ENCODE results near the gene TMEM248.
"Not testable (repeated sequence)": the region's sequence is repeated elsewhere in the genome, so short reads cannot be mapped to it uniquely, and the experiment has no call there.

Gene TMEM248

DNA sequence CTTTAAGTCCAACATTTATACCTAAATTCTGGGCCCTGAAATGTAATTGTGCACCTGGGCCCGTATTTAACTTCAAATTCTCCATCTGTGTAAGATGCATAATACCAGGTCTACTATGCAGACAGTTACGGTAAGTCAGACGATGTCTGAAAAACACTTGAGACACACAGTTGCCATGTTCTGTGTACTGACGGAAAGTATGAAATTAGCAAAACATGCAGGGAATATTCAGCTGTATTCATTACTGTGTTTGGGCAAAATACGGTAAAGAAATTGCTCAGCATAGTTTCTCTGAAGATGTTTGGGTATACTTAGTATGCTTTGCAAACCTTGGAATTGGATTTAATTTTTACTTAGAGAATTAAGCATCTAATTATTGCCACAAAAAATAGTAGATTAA is 57.3 kb downstream of the TMEM248 start:
- H3K9ac ChIP-seq (ENCODE audit: low read length); H3K27me3 ChIP-seq (replicated peaks; ENCODE audit: control insufficient read depth, insufficient read depth, low read length); H3K4me1 ChIP-seq (ENCODE audit: control insufficient read depth, insufficient read depth, low read length); H3K36me3 ChIP-seq (ENCODE audit: control insufficient read depth, insufficient read depth, low read length, severe bottlenecking); DNase-seq (ENCODE audit: low read depth); H3K4me3 ChIP-seq (ENCODE audit: low read length); H3K9me3 ChIP-seq (ENCODE audit: control insufficient read depth, low read length): not testable (repeated sequence)

DNA sequence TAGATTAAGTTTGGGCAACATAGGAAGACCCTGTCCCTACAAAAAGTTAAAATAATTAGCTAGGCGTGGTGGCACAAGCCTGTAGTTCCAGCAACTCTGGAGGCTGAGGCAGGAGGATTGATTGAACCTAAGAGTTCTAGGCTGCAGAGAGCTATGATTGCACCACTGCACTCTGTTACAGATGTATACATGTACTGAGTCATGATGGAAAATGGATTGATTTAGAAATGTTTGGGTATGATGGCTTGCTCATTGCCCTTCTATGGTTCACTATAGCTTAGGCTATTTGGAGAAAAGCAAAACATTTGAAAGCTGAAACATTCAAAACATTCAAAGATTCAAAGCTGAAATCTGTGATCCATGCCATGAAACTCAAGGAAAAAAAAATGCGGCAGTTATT is 58.0 kb downstream of the TMEM248 start:
- H3K4me3 ChIP-seq (ENCODE audit: low read length); H3K36me3 ChIP-seq (ENCODE audit: control insufficient read depth, insufficient read depth, low read length, severe bottlenecking); H3K9ac ChIP-seq (ENCODE audit: low read length); H3K9me3 ChIP-seq (ENCODE audit: control insufficient read depth, low read length); H3K4me1 ChIP-seq (ENCODE audit: control insufficient read depth, insufficient read depth, low read length); H3K27me3 ChIP-seq (replicated peaks; ENCODE audit: control insufficient read depth, insufficient read depth, low read length): not testable (repeated sequence)
- peak; percentile 15 for DNase-seq (ENCODE audit: low read depth)

- H3K9ac ChIP-seq (ENCODE audit: low read length); H3K36me3 ChIP-seq (ENCODE audit: control insufficient read depth, insufficient read depth, low read length, severe bottlenecking); DNase-seq (ENCODE audit: low read depth); H3K9me3 ChIP-seq (ENCODE audit: control insufficient read depth, low read length); H3K4me3 ChIP-seq (ENCODE audit: low read length); H3K4me1 ChIP-seq (ENCODE audit: control insufficient read depth, insufficient read depth, low read length); H3K27me3 ChIP-seq (replicated peaks; ENCODE audit: control insufficient read depth, insufficient read depth, low read length): not testable (repeated sequence)
These were observed 59.3 kb downstream of the TMEM248 start for GRCh38 chr7:66980336-66980735.

- DNase-seq (ENCODE audit: low read depth); H3K4me3 ChIP-seq (ENCODE audit: low read length); H3K4me1 ChIP-seq (ENCODE audit: control insufficient read depth, insufficient read depth, low read length); H3K27me3 ChIP-seq (replicated peaks; ENCODE audit: control insufficient read depth, insufficient read depth, low read length); H3K9ac ChIP-seq (ENCODE audit: low read length); H3K9me3 ChIP-seq (ENCODE audit: control insufficient read depth, low read length): not testable (repeated sequence)
- peaks cover 56% of the 10 kb centered on the region for H3K36me3 ChIP-seq (ENCODE audit: control insufficient read depth, insufficient read depth, low read length, severe bottlenecking)
These were observed 68.5 kb downstream of the TMEM248 start for GRCh38 chr7:66989552-66989951.

DNA sequence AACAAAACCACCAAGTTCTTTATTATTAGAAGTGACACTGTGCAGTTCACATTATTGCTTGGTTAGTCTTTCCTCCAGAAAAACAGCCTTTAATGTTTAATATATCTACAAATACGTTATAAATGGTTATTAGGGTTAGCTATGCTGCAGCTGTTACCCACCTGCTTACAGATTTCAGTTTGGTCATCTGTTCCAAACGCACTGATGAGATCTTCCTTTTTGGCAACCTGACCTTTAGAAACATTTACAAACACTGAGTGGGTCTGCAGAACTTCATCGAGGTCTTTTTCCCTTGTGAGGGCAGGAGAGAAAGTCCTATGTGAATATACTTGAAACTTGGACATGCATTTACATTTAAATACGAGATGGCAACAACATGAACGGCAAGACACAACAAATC is 73.0 kb downstream of the TMEM248 start:
- Histone ChIP-seq H3K36me3 (ENCODE audit: control insufficient read depth, insufficient read depth, low read length, severe bottlenecking) (peaks cover 32% of the 10 kb centered on the region), H3K9ac (ENCODE audit: low read length) (peak overlapping the region; percentile 96), H3K4me3 (ENCODE audit: low read length) (peak overlapping the region; percentile 84)
- not testable (repeated sequence) for H3K27me3 ChIP-seq (replicated peaks; ENCODE audit: control insufficient read depth, insufficient read depth, low read length); H3K9me3 ChIP-seq (ENCODE audit: control insufficient read depth, low read length); H3K4me1 ChIP-seq (ENCODE audit: control insufficient read depth, insufficient read depth, low read length)
- DNase-seq (ENCODE audit: low read depth) = peak; percentile 6

- H3K4me1 ChIP-seq (ENCODE audit: control insufficient read depth, insufficient read depth, low read length); H3K9me3 ChIP-seq (ENCODE audit: control insufficient read depth, low read length); H3K27me3 ChIP-seq (replicated peaks; ENCODE audit: control insufficient read depth, insufficient read depth, low read length): not testable (repeated sequence)
- peaks cover 30% of the 10 kb centered on the region for H3K36me3 ChIP-seq (ENCODE audit: control insufficient read depth, insufficient read depth, low read length, severe bottlenecking)
- H3K4me3 ChIP-seq (ENCODE audit: low read length) = peak overlapping the region; percentile 84
- peak overlapping the region; percentile 96 for H3K9ac ChIP-seq (ENCODE audit: low read length)
- DNase-seq (ENCODE audit: low read depth) = peak; percentile 90
These were observed 73.6 kb downstream of the TMEM248 start for GRCh38 chr7:66994691-66995049.

DNA sequence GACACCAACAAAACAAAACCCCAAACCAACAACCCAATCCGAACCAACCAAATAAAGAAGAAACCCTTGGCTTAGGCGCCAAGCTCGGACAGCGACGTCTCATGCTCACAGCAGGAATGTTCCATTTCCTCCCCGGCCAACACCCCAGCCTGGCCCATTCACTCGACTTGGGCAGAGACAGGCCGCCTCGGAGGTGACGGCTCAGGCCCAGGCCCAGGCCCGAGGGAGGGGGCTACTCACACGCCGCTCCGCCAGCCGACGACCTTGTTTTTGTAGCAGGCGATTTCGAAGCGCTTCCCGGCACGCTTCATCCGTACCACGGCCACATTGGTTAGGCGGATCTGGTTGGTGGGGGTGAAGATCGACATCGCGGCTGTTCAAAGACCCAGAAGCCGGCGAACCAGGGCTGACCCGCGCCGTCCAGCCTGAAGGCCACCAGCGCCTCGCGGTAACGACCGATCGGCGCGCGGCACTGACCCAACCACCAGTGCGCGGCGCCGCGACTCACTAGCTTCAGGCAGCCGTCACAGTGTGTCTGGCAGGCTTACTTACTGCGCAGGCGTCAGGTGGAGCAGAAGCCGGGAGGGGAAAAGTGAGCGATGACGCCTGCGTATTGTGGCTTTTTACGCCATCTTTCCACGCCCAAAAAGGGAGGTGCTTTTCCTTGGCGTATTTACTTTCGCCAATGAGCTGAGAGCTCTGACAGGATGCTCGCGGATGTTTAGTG is 74.2 kb downstream of the TMEM248 start, which contains the start of gene SBDS:
Gene SBDS, minus strand, starts transcription at position 537 of the 727 bp plus-strand sequence. Its CDS starts 169 bp downstream, at position 368.
- peaks cover 26% of the 10 kb centered on the region for H3K36me3 ChIP-seq (ENCODE audit: control insufficient read depth, insufficient read depth, low read length, severe bottlenecking)
- peak; percentile 98 for DNase-seq (ENCODE audit: low read depth)
- not testable (repeated sequence) for H3K4me1 ChIP-seq (ENCODE audit: control insufficient read depth, insufficient read depth, low read length); H3K9me3 ChIP-seq (ENCODE audit: control insufficient read depth, low read length); H3K27me3 ChIP-seq (replicated peaks; ENCODE audit: control insufficient read depth, insufficient read depth, low read length)
- H3K9ac ChIP-seq (ENCODE audit: low read length) = peak within 1 kb of the TSS; percentile 96
- H3K4me3 ChIP-seq (ENCODE audit: low read length) = peak within 1 kb of the TSS; percentile 93

GRCh38 chr7:66996444-66997191 is 75.6 kb downstream of the TMEM248 start, which contains the start of gene TYW1:
TSS of gene TYW1 (plus strand) at chr7:66996833. CDS start at chr7:66996979, 146 bp downstream.
- not testable (repeated sequence) for H3K27me3 ChIP-seq (replicated peaks; ENCODE audit: control insufficient read depth, insufficient read depth, low read length); H3K4me1 ChIP-seq (ENCODE audit: control insufficient read depth, insufficient read depth, low read length); H3K9me3 ChIP-seq (ENCODE audit: control insufficient read depth, low read length)
- peaks cover 19% of the 10 kb centered on the region for H3K36me3 ChIP-seq (ENCODE audit: control insufficient read depth, insufficient read depth, low read length, severe bottlenecking)
- peak; percentile 99 for DNase-seq (ENCODE audit: low read depth)
- H3K4me3 ChIP-seq (ENCODE audit: low read length) = peak within 1 kb of the TSS; percentile 93
- peak within 1 kb of the TSS; percentile 91 for H3K9ac ChIP-seq (ENCODE audit: low read length)

DNA sequence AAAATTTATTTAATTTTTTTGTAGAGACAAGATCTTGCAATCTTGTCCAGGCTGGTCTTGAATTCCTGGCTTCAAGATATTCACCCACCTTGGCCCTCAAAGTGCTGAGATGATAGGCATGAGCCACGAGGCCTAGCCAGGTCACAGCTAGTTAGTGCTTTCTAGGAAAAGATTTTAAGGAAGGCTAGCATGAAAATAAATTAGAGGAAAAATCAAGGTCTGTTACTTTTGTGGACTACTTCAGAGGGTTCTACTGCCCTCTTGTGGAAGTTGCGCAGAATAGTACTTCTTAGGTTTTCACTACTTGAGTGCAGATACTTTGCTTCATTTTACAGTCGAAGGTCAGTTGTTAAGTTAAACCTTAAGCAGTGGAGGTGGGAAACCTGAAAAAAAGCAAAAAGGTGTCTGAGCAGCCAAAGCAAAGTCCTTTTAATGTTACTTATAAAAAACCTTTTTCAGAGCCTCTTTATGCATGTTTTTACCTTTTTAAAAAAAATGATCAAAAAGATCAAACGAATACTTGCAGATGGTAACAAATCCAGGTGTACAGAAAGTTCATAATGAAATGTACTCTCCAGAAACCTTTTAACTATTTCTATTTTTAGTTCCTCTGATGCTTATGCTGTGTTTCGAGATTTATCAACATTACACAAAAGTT is 79.7 kb downstream of the TMEM248 start:
- not testable (repeated sequence) for H3K4me3 ChIP-seq (ENCODE audit: low read length); H3K27me3 ChIP-seq (replicated peaks; ENCODE audit: control insufficient read depth, insufficient read depth, low read length); H3K9me3 ChIP-seq (ENCODE audit: control insufficient read depth, low read length); H3K9ac ChIP-seq (ENCODE audit: low read length); H3K4me1 ChIP-seq (ENCODE audit: control insufficient read depth, insufficient read depth, low read length); H3K36me3 ChIP-seq (ENCODE audit: control insufficient read depth, insufficient read depth, low read length, severe bottlenecking)
- peak; percentile 58 for DNase-seq (ENCODE audit: low read depth)

GRCh38 chr7:67004145-67004544 is 83.1 kb downstream of the TMEM248 start:
- not testable (repeated sequence) for H3K4me3 ChIP-seq (ENCODE audit: low read length); H3K27me3 ChIP-seq (replicated peaks; ENCODE audit: control insufficient read depth, insufficient read depth, low read length); H3K9me3 ChIP-seq (ENCODE audit: control insufficient read depth, low read length); H3K4me1 ChIP-seq (ENCODE audit: control insufficient read depth, insufficient read depth, low read length); H3K9ac ChIP-seq (ENCODE audit: low read length); DNase-seq (ENCODE audit: low read depth)
- peaks cover 16% of the 10 kb centered on the region for H3K36me3 ChIP-seq (ENCODE audit: control insufficient read depth, insufficient read depth, low read length, severe bottlenecking)

- no peaks in the 10 kb centered on the region for H3K9me3 ChIP-seq (ENCODE audit: control insufficient read depth, low read length)
- no peak for DNase-seq (ENCODE audit: low read depth)
- no peak overlapping the region for H3K4me3 ChIP-seq (ENCODE audit: low read length)
- H3K9ac ChIP-seq (ENCODE audit: low read length) = no peak overlapping the region
- H3K27me3 ChIP-seq (replicated peaks; ENCODE audit: control insufficient read depth, insufficient read depth, low read length) = no peaks in the 10 kb centered on the region
- peaks cover 19% of the 10 kb centered on the region for H3K36me3 ChIP-seq (ENCODE audit: control insufficient read depth, insufficient read depth, low read length, severe bottlenecking)
- peaks cover 3% of the 10 kb centered on the region for H3K4me1 ChIP-seq (ENCODE audit: control insufficient read depth, insufficient read depth, low read length)
These were observed 85.9 kb downstream of the TMEM248 start for GRCh38 chr7:67006965-67007364.

Measured in adipocyte (in vitro differentiated cells).